Ovary (tissue), 9 donors: ENCODE measurements around the gene FNDC11. TPM values are rescaled to one million over a fixed set of nuclear protein-coding genes. Genes with fewer than 3 reads are reported as not detected.

Experiments used
- DNase-seq, 5 donors: peaks; one replicate each; pipeline ENCODE4 v3.0.0-alpha.2; 2019 to 2020
- H3K27ac ChIP-seq, 2 donors: fragments of 200-600 bp; one replicate each; pipeline versions ENCODE4 v1.5.1 to v1.8.0; 2019 to 2022
- H3K27me3 ChIP-seq: fragments of 200-600 bp; one replicate; pipeline ENCODE4 v1.8.0; 2022
- H3K36me3 ChIP-seq: fragments of 200-600 bp; sonication (generic); one replicate; pipeline ENCODE4 v1.5.1; 2019
- H3K4me1 ChIP-seq: one replicate; pipeline ENCODE4 v1.8.1; 2013; ENCODE audit warnings: mild to moderate bottlenecking, moderate library complexity; ENCODE audit not compliant: insufficient read depth
- H3K4me3 ChIP-seq: fragments of 200-600 bp; sonication (generic); one replicate; pipeline ENCODE4 v1.5.1; 2017
- H3K9me3 ChIP-seq, 2 donors: fragments of 200-600 bp in 1 of 2; sonication (generic) in 1 of 2; one replicate each; pipeline versions ENCODE4 v1.5.1 to v1.8.1; 2013 to 2019; ENCODE audit warnings: mild to moderate bottlenecking in 1 of 2, moderate library complexity in 1 of 2
- CTCF ChIP-seq, 3 donors: fragments of 450-650 bp in 2 of 3; fragments of 200-600 bp in 1 of 3; IDR thresholded peaks; one replicate each; pipeline versions ENCODE4 v1.5.1 to v1.8.0; 2016 to 2022; ENCODE audit warnings: antibody characterized with exemption in 3 of 3, mild to moderate bottlenecking in 1 of 3
- EP300 ChIP-seq: sonication (generic); formaldehyde crosslinking; IDR thresholded peaks from one replicate; pipeline ENCODE4 v1.6.1; 2017; ENCODE audit warnings: antibody characterized with exemption
- POLR2A ChIP-seq: fragments of 450-650 bp; IDR thresholded peaks from one replicate; pipeline ENCODE4 v1.6.1; 2017; ENCODE audit warnings: antibody characterized with exemption, mild to moderate bottlenecking, moderate library complexity
- WGBS, 3 donors: extraction: QIAGEN DNeasy Blood & Tissue Kit in 1 of 3; methylation state at CpG; one replicate each; pipeline versions ENCODE4 v1.1.5 to v1.1.7; 2013 to 2017; 5-methylcytosine and 5-hydroxymethylcytosine counted together
- intact Hi-C, 4 donors: fragments of 100-400 bp; cut with DNase I; formaldehyde crosslinking; loops; one replicate each; pipeline versions ENCODE4 v1.11.0 to v1.15.1; 2022 to 2023
- polyA plus RNA-seq, 2 donors: library from polyadenylated mRNA; stranded (reverse); fragments of 200-250 nt in 1 of 2; fragments of 350-450 nt in 1 of 2; fragmentation: Illumina TruSeq in 1 of 2; extraction: RNeasy Lipid Tissue Mini Kit (QIAGEN cat#74804) in 1 of 2; gene quantifications; one replicate each; pipeline ENCODE4 v1.2.3, GENCODE V29; 2013 to 2014
- total RNA-seq, 7 donors: library from RNA; depleted of rRNA in 2 of 7; stranded (reverse); fragments of >200 nt in 2 of 7; fragmentation: NEBNext Ultra II Directional in 3 of 7; extraction: Animal tissue kit (Norgen Biotek cat#: 25700) in 3 of 7; gene quantifications; one replicate each; pipeline versions ENCODE4 v1.1.0 to v1.2.4, GENCODE V29; 2016 to 2023
- donor health status: DM: no; HTN: no; CAD: no; lungs with moderate emphysema.
- donor health status: DM: no; HTN: no; CAD: no.
- donor health status: Bipolar disorder and iron deficiency.
- donor health status: DM: yes; HTN: yes; CAD: no.
- donor health status: DM: no; HTN: no; CAD: no.
- donor health status: DM: yes; HTN: yes; CAD: no.

FNDC11 gene
- total and polyA plus RNA-seq, 9 donors, result 0.10 to 5.5 (median 0.35) TPM; not detected in 2

GRCh38 chr20:63576311-63576710, 22.4 kb downstream of the FNDC11 start:
- H3K27ac ChIP-seq, result no peak overlapping the region
- intact Hi-C loops, result no loop called here
- no peak for TF ChIP-seq EP300
- TF ChIP-seq POLR2A, result no peak
- no peak for TF ChIP-seq CTCF (IDR thresholded peaks at IDR 0.05)
- no peaks in the 10 kb centered on the region for H3K27me3 ChIP-seq
- WGBS, 3 donors, result 64 to 74% (median 65%) methylated on average over 7 of the region's 7 CpGs
- H3K4me3 ChIP-seq, result no peak overlapping the region
- no peak for DNase-seq
- no peaks in the 10 kb centered on the region for H3K36me3 ChIP-seq
- peaks cover 5% of the 10 kb centered on the region for H3K4me1 ChIP-seq
- no peaks in the 10 kb centered on the region for H3K9me3 ChIP-seq

- H3K9me3 ChIP-seq, result no peaks in the 10 kb centered on the region
- WGBS, 3 donors, result 70 to 75% (median 73%) methylated on average over 19 of the region's 19 CpGs
- intact Hi-C loops, result no loop called here
- H3K27me3 ChIP-seq, result no peaks in the 10 kb centered on the region
- TF ChIP-seq POLR2A, result no peak
- no peak for TF ChIP-seq CTCF (IDR thresholded peaks at IDR 0.05)
- no peak for TF ChIP-seq EP300
- H3K4me3 ChIP-seq, result no peak overlapping the region
- peak in 1 of 5 donors; percentile 41 for DNase-seq
- H3K36me3 ChIP-seq, result no peaks in the 10 kb centered on the region
- H3K4me1 ChIP-seq, result peaks cover 5% of the 10 kb centered on the region
- no peak overlapping the region for H3K27ac ChIP-seq
Measured at GRCh38 chr20:63577317-63577894, 23.4 kb downstream of the FNDC11 start.

GRCh38 chr20:63578224-63579016, 24.5 kb downstream of the FNDC11 start:
- no peak for DNase-seq
- peaks cover 4% of the 10 kb centered on the region for H3K4me1 ChIP-seq
- H3K27ac ChIP-seq, result no peak overlapping the region
- H3K36me3 ChIP-seq, result no peaks in the 10 kb centered on the region
- intact Hi-C loops, result no loop called here
- TF ChIP-seq CTCF (IDR thresholded peaks at IDR 0.05), result no peak
- TF ChIP-seq EP300, result no peak
- TF ChIP-seq POLR2A, result no peak
- H3K27me3 ChIP-seq, result no peaks in the 10 kb centered on the region
- 75 to 80% (median 79%) methylated on average over 26 of the region's 26 CpGs for WGBS, 3 donors
- no peak overlapping the region for H3K4me3 ChIP-seq
- H3K9me3 ChIP-seq, result no peaks in the 10 kb centered on the region

GRCh38 chr20:63579017-63579694, 25.2 kb downstream of the FNDC11 start:
- no peaks in the 10 kb centered on the region for H3K36me3 ChIP-seq
- TF ChIP-seq CTCF (IDR thresholded peaks at IDR 0.05) (no peak), POLR2A (no peak), EP300 (no peak)
- no peaks in the 10 kb centered on the region for H3K27me3 ChIP-seq
- intact Hi-C loops, result no loop called here
- H3K27ac ChIP-seq, result no peak overlapping the region
- H3K4me3 ChIP-seq, result no peak overlapping the region
- DNase-seq, result no peak
- WGBS, 3 donors, result 67 to 73% (median 70%) methylated on average over 19 of the region's 19 CpGs
- no peaks in the 10 kb centered on the region for H3K9me3 ChIP-seq
- peaks cover 6% of the 10 kb centered on the region for H3K4me1 ChIP-seq
